Endothelial cell (in vitro differentiated cells): ENCODE results near the gene NT5DC1. TPM values are rescaled to one million over a fixed set of nuclear protein-coding genes. Genes with fewer than 3 reads are reported as not detected.

Experiments used
- DNase-seq: peaks from one replicate; pipeline ENCODE4 v3.0.0; 2021; ENCODE audit warnings: low spot score
- H3K27ac Mint-ChIP-seq: one replicate; pipeline ENCODE4 v1.8.0; 2021; ENCODE audit warnings: mixed read lengths, inconsistent platforms; ENCODE audit not compliant: unreplicated experiment
- H3K27me3 Mint-ChIP-seq: one replicate; pipeline ENCODE4 v1.8.0; 2021; ENCODE audit warnings: mild to moderate bottlenecking, moderate library complexity, mixed read lengths, inconsistent platforms; ENCODE audit not compliant: unreplicated experiment
- H3K36me3 Mint-ChIP-seq: one replicate; pipeline ENCODE4 v1.8.0; 2021; ENCODE audit warnings: mild to moderate bottlenecking, low read depth, mixed read lengths, inconsistent platforms; ENCODE audit not compliant: unreplicated experiment
- H3K4me1 Mint-ChIP-seq: one replicate; pipeline ENCODE4 v1.8.0; 2021; ENCODE audit warnings: mild to moderate bottlenecking, mixed read lengths, inconsistent platforms; ENCODE audit not compliant: unreplicated experiment
- H3K4me3 Mint-ChIP-seq: one replicate; pipeline ENCODE4 v1.8.0; 2021; ENCODE audit warnings: mild to moderate bottlenecking, mixed read lengths, inconsistent platforms; ENCODE audit not compliant: unreplicated experiment
- H3K9me3 Mint-ChIP-seq: one replicate; pipeline ENCODE4 v1.8.0; 2021; ENCODE audit warnings: mixed read lengths, inconsistent platforms; ENCODE audit not compliant: unreplicated experiment
- total RNA-seq: library from RNA; stranded (reverse); fragmentation: NEBNext Ultra II Directional; extraction: Animal tissue kit (Norgen Biotek cat#: 25700); gene quantifications from one replicate; pipeline ENCODE4 v1.2.1, GENCODE V29; 2021; ENCODE audit not compliant: unreplicated experiment
- TF ChIP-seq, protein P1 (sequence below): fragments of 200-600 bp; sonication (generic); IDR thresholded peaks from one replicate; pipeline ENCODE4 v1.5.0; 2021; ENCODE audit warnings: antibody characterized with exemption; ENCODE audit not compliant: unreplicated experiment

NT5DC1 gene
- total RNA-seq, 1 donor from 2014 or later: 33.9 TPM

GRCh38 chr6:116104636-116105035 is 4.0 kb downstream of the NT5DC1 start:
- TF ChIP-seq, protein P1, sequence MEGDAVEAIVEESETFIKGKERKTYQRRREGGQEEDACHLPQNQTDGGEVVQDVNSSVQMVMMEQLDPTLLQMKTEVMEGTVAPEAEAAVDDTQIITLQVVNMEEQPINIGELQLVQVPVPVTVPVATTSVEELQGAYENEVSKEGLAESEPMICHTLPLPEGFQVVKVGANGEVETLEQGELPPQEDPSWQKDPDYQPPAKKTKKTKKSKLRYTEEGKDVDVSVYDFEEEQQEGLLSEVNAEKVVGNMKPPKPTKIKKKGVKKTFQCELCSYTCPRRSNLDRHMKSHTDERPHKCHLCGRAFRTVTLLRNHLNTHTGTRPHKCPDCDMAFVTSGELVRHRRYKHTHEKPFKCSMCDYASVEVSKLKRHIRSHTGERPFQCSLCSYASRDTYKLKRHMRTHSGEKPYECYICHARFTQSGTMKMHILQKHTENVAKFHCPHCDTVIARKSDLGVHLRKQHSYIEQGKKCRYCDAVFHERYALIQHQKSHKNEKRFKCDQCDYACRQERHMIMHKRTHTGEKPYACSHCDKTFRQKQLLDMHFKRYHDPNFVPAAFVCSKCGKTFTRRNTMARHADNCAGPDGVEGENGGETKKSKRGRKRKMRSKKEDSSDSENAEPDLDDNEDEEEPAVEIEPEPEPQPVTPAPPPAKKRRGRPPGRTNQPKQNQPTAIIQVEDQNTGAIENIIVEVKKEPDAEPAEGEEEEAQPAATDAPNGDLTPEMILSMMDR: no peak
- Mint-ChIP-seq H3K27me3 (no peaks in the 10 kb centered on the region), H3K4me3 (no peak overlapping the region), H3K27ac (no peak overlapping the region), H3K36me3 (peaks cover 5% of the 10 kb centered on the region), H3K4me1 (peaks cover 30% of the 10 kb centered on the region), H3K9me3 (no peaks in the 10 kb centered on the region)
- no peak for DNase-seq

GRCh38 chr6:116105247-116105646 is 4.6 kb downstream of the NT5DC1 start:
- no peak overlapping the region for H3K4me3 Mint-ChIP-seq
- DNase-seq: no peak
- H3K36me3 Mint-ChIP-seq: peaks cover 5% of the 10 kb centered on the region
- H3K4me1 Mint-ChIP-seq: peaks cover 27% of the 10 kb centered on the region
- no peak overlapping the region for H3K27ac Mint-ChIP-seq
- H3K27me3 Mint-ChIP-seq: no peaks in the 10 kb centered on the region
- H3K9me3 Mint-ChIP-seq: no peaks in the 10 kb centered on the region
- TF ChIP-seq, protein P1: no peak

DNA sequence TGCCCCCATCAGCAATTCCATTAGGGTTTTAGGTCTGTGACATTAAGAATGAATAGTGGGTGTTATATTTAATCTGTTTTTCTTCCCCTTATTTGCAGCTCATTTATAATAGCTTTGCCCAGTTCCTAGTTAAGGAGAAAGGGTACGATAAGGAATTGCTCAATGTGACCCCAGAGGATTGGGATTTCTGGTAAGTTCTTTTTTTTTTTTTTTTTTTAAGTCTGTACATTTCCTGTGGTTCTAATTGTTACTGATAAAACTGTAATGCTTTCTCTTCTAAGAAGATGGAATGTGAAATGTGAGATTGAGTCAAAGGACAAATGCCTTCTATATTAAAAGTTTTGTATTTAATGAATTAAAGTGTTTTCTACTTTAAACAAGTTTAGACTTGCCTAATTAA is 5.5 kb downstream of the NT5DC1 start:
- Mint-ChIP-seq H3K27ac (no peak overlapping the region), H3K4me1 (peaks cover 26% of the 10 kb centered on the region), H3K9me3 (no peaks in the 10 kb centered on the region), H3K4me3 (no peak overlapping the region), H3K36me3 (peaks cover 9% of the 10 kb centered on the region), H3K27me3 (no peaks in the 10 kb centered on the region)
- no peak for DNase-seq
- TF ChIP-seq, protein P1: no peak

DNA sequence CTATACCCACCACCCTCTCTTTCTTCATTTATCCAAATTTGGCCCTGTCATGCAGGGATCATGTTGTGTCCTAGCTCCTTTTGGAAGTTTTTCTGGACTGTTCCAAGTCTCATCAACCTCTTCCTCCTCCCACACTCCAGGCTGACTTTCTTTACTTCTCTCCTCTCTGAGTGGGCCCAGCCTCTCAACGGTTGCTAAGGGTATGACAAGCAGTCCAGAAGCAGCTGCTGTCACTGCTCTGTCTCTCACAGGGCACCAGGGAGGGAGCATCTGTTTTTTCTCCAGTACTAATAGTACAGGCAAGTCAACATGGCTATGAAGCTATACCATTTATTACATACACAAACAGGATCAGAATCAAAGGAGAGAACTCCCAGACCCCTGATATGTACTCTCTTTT is 8.2 kb downstream of the NT5DC1 start:
- no peak for DNase-seq
- H3K27ac Mint-ChIP-seq: no peak overlapping the region
- H3K9me3 Mint-ChIP-seq: no peaks in the 10 kb centered on the region
- peaks cover 8% of the 10 kb centered on the region for H3K4me1 Mint-ChIP-seq
- TF ChIP-seq, protein P1: no peak
- H3K36me3 Mint-ChIP-seq: peaks cover 9% of the 10 kb centered on the region
- H3K4me3 Mint-ChIP-seq: no peak overlapping the region
- no peaks in the 10 kb centered on the region for H3K27me3 Mint-ChIP-seq

GRCh38 chr6:116111552-116112528 is 11.2 kb downstream of the NT5DC1 start:
- Mint-ChIP-seq H3K36me3 (peaks cover 13% of the 10 kb centered on the region), H3K4me1 (no peaks in the 10 kb centered on the region), H3K27ac (no peak overlapping the region), H3K27me3 (no peaks in the 10 kb centered on the region), H3K4me3 (no peak overlapping the region), H3K9me3 (no peaks in the 10 kb centered on the region)
- peak; percentile 56 for DNase-seq
- TF ChIP-seq, protein P1: peak; percentile 63
